Rectal smooth muscle tissue (tissue), 1 donor: ENCODE data around the gene PSMF1.
"Not testable (repeated sequence)": the region's sequence is repeated elsewhere in the genome, so short reads cannot be mapped to it uniquely, and the experiment has no call there.

Experiments used
- H3K27ac ChIP-seq: one replicate; pipeline ENCODE4 v1.7.0; 2013; ENCODE audit warnings: low read depth, low read length, inconsistent platforms
- H3K27me3 ChIP-seq: one replicate; pipeline ENCODE4 v1.7.0; 2013; ENCODE audit warnings: low read length; ENCODE audit not compliant: control insufficient read depth, insufficient read depth
- H3K36me3 ChIP-seq: one replicate; pipeline ENCODE4 v1.7.0; 2013; ENCODE audit warnings: low read length; ENCODE audit not compliant: control insufficient read depth, insufficient read depth
- H3K4me1 ChIP-seq: one replicate; pipeline ENCODE4 v1.7.0; 2013; ENCODE audit warnings: low read length; ENCODE audit not compliant: control insufficient read depth, insufficient read depth
- H3K4me3 ChIP-seq: one replicate; pipeline ENCODE4 v1.7.0; 2013; ENCODE audit warnings: low read length
- H3K9ac ChIP-seq: one replicate; pipeline ENCODE4 v1.7.0; 2013; ENCODE audit warnings: low read length

The PSMF1 gene

DNA sequence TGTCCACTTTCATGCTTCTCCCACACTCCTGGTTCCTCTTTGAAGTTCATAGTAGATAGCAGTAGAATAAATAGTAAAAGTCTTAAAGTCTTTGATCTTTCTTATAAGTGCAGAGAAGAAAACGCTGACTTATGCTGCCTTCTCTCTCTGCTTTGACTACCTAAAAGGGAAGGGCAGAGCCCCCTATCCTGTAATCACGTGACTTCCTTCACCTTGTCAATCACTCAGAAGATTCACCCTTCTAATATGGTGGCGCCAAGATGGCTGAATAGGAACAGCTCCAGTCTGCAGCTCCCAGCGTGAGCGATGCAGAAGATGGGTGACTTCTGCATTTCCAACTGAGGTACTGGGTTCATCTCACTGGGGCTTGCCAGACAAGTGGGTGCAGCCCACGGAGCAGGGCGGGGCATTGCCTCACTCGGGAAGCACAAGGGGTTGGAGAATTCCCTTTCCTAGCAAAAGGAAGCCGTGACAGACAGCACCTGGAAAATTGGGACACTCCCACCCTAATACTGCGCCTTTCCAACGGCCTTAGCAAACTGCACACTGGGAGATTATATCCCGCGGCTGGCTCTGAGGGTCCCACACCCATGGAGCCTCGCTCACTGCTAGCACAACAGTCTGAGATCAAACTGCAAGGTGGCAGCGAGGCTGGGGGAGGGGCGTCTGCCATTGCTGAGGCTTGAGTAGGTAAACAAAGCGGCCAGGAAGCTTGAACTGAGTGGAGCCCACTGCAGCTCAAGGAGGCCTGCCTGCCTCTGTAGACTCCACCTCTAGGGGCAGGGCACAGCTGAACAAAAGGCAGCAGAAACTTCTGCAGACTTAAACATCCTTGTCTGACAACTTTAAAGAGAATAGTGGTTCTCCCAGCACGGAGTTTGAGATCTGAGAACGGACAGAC, 98.4 kb downstream of the PSMF1 start:
- H3K36me3 ChIP-seq, H3K27me3 ChIP-seq, H3K9ac ChIP-seq, H3K4me3 ChIP-seq, H3K27ac ChIP-seq, H3K4me1 ChIP-seq: not testable (repeated sequence)
